Osteoblast (primary cell): ENCODE measurements around the gene C1orf105. TPM values are rescaled to one million over a fixed set of nuclear protein-coding genes. Genes with fewer than 3 reads are reported as not detected.

ENCODE experiments used
- DNase-seq: peaks from one replicate; pipeline ENCODE4 v3.0.0; 2011; ENCODE audit warnings: low spot score, mixed read lengths; ENCODE audit not compliant: insufficient read length; ENCODE audit errors: missing footprints
- H2AFZ ChIP-seq: 2 replicates; pipeline ENCODE4 v1.6.0; 2011; ENCODE audit warnings: mild to moderate bottlenecking, low read length
- H3K27ac ChIP-seq: 2 replicates; pipeline ENCODE4 v1.5.1; 2011; ENCODE audit warnings: mild to moderate bottlenecking, low read depth, low read length, moderate library complexity
- H3K27me3 ChIP-seq: 2 replicates; pipeline ENCODE4 v1.6.0; 2012; ENCODE audit warnings: mild to moderate bottlenecking, control low read depth, inconsistent platforms, low read length, moderate library complexity; ENCODE audit not compliant: insufficient read depth
- H3K36me3 ChIP-seq: 2 replicates; pipeline ENCODE4 v1.5.1; 2011; ENCODE audit warnings: mild to moderate bottlenecking, low read length, control low read depth, moderate library complexity; ENCODE audit not compliant: insufficient read depth
- H3K4me1 ChIP-seq: 2 replicates; pipeline ENCODE4 v1.5.1; 2011; ENCODE audit warnings: mild to moderate bottlenecking, low read length, control low read depth, moderate library complexity; ENCODE audit not compliant: insufficient read depth
- H3K4me2 ChIP-seq: 2 replicates; pipeline ENCODE4 v1.6.0; 2011; ENCODE audit warnings: mild to moderate bottlenecking, low read length; ENCODE audit not compliant: insufficient read depth
- H3K4me3 ChIP-seq: fragments of 200-600 bp; sonication (generic); 3 replicates; pipeline ENCODE4 v1.5.1; 2012; ENCODE audit warnings: mild to moderate bottlenecking, low read length, inconsistent platforms; ENCODE audit not compliant: insufficient read depth
- H3K79me2 ChIP-seq: 2 replicates; pipeline ENCODE4 v1.6.0; 2012; ENCODE audit warnings: mild to moderate bottlenecking, low read length, control low read depth, inconsistent platforms; ENCODE audit not compliant: insufficient read depth
- H3K9me3 ChIP-seq: 2 replicates; pipeline ENCODE4 v1.5.1; 2011; ENCODE audit warnings: low read depth, low read length, control low read depth
- H4K20me1 ChIP-seq: 2 replicates; pipeline ENCODE4 v1.6.0; 2012; ENCODE audit warnings: mild to moderate bottlenecking, low read length, control low read depth; ENCODE audit not compliant: insufficient read depth
- CTCF ChIP-seq: IDR thresholded peaks from 2 replicates; pipeline ENCODE4 v1.5.1; 2011; ENCODE audit warnings: mild to moderate bottlenecking, low read depth, low read length, moderate library complexity; ENCODE audit errors: extremely low read depth
- total RNA-seq: library from RNA; depleted of rRNA; stranded (reverse); fragments of >200 nt; gene quantifications from 2 replicates; pipeline ENCODE4 v1.2.3, GENCODE V29; 2012

The C1orf105 gene
- total RNA-seq, 1 donor, result not detected

- no peak overlapping the region for H3K4me3 ChIP-seq
- DNase-seq, result no peak
- no peak for TF ChIP-seq CTCF
- H3K27me3 ChIP-seq, result peaks cover 3% of the 10 kb centered on the region
- no peak overlapping the region for H3K4me2 ChIP-seq
- H3K4me1 ChIP-seq, result no peaks in the 10 kb centered on the region
- no peaks in the 10 kb centered on the region for H3K9me3 ChIP-seq
- no peaks in the 10 kb centered on the region for H3K36me3 ChIP-seq
- H2AFZ ChIP-seq, result no peak overlapping the region
- H3K79me2 ChIP-seq, result no peaks in the 10 kb centered on the region
- no peaks in the 10 kb centered on the region for H4K20me1 ChIP-seq
- H3K27ac ChIP-seq, result no peak overlapping the region
Observed at GRCh38 chr1:172473842-172474241, 53.4 kb downstream of the C1orf105 start.

DNA sequence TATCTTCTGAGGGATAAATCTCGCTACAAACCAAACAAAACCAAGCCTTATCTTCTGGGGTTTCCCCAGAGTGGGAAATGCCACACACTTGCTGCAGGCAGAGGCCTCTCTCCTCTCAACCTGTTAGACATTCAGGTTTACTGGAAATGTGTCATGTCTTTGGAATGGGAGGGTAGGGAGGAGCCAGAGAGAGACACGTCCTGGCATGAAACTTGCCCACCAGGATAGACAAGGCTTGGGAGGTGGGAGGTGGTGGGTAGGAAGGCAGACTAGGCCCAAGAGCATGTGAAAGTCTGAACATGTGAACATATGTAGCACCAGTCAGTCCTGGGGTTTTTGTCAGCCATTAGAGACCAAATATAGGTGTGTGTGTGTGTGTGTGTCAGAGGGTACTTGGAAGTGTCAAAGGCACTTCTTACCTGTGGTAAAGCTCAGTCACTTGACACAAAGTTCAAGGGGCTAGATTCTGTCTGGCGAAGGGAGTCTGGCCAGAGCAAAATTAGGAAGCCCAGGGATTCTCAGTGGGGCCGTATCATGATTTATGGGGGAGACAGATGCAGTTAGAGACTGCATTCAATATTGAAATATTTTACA, 55.8 kb downstream of the C1orf105 start:
- Histone ChIP-seq H2AFZ (no peak overlapping the region), H3K27me3 (peaks cover 3% of the 10 kb centered on the region), H3K4me3 (no peak overlapping the region), H3K27ac (no peak overlapping the region), H3K79me2 (no peaks in the 10 kb centered on the region), H3K4me2 (no peak overlapping the region), H4K20me1 (no peaks in the 10 kb centered on the region), H3K36me3 (no peaks in the 10 kb centered on the region), H3K9me3 (no peaks in the 10 kb centered on the region), H3K4me1 (no peaks in the 10 kb centered on the region)
- no peak for DNase-seq
- TF ChIP-seq CTCF, result no peak

DNA sequence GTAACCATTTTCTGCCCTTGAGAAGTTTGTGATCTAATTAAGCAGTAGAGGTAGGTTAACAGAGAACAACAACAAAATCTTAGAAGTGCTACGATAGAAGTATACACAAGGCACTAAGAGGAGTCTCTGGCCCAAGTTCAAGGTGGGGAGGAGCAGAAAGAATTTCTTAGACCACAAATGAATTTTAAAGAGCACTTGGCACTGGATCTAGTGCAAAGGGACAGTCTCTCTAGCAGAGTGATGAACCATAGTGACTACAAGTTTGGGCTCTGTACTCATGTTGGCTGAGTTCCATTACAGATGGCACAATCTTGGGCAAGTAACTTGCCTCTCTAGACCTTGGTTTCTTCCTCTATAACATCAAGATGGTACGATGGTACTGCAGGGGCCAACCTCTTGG, 56.7 kb downstream of the C1orf105 start:
- H3K27ac ChIP-seq, result no peak overlapping the region
- no peaks in the 10 kb centered on the region for H3K9me3 ChIP-seq
- H2AFZ ChIP-seq, result no peak overlapping the region
- no peaks in the 10 kb centered on the region for H3K4me1 ChIP-seq
- no peaks in the 10 kb centered on the region for H4K20me1 ChIP-seq
- H3K4me3 ChIP-seq, result no peak overlapping the region
- peaks cover 3% of the 10 kb centered on the region for H3K27me3 ChIP-seq
- no peak for DNase-seq
- TF ChIP-seq CTCF, result no peak
- no peaks in the 10 kb centered on the region for H3K79me2 ChIP-seq
- no peak overlapping the region for H3K4me2 ChIP-seq
- H3K36me3 ChIP-seq, result no peaks in the 10 kb centered on the region

GRCh38 chr1:172477741-172478140, 57.3 kb downstream of the C1orf105 start:
- H3K36me3 ChIP-seq, result no peaks in the 10 kb centered on the region
- DNase-seq, result no peak
- H3K9me3 ChIP-seq, result no peaks in the 10 kb centered on the region
- no peak overlapping the region for H3K4me2 ChIP-seq
- no peaks in the 10 kb centered on the region for H4K20me1 ChIP-seq
- no peaks in the 10 kb centered on the region for H3K4me1 ChIP-seq
- TF ChIP-seq CTCF, result no peak
- H3K79me2 ChIP-seq, result no peaks in the 10 kb centered on the region
- H3K27ac ChIP-seq, result no peak overlapping the region
- no peak overlapping the region for H2AFZ ChIP-seq
- peaks cover 3% of the 10 kb centered on the region for H3K27me3 ChIP-seq
- H3K4me3 ChIP-seq, result no peak overlapping the region
